NCI-H2196 (cell line): ENCODE results near the gene ACOT6.
"Not testable (repeated sequence)": the region's sequence is repeated elsewhere in the genome, so short reads cannot be mapped to it uniquely, and the experiment has no call there.

Source experiments
- DNase-seq: peaks from one replicate; lab custom pipeline; 2025; ENCODE audit not compliant: unreplicated experiment; lab: John Stamatoyannopoulos, UW

ACOT6 gene

GRCh38 chr14:73612339-73613045 lies at the start of gene ACOT6:
TSS of gene ACOT6 (plus strand) at chr14:73612517. CDS start at chr14:73612572, 55 bp downstream.
- DNase-seq: peak; percentile 33

- DNase-seq: not testable (repeated sequence)
Observed at GRCh38 chr14:73562696-73563095, 49.6 kb upstream of the ACOT6 start.

GRCh38 chr14:73566431-73566830 lies 45.9 kb upstream of the ACOT6 start:
- not testable (repeated sequence) for DNase-seq

GRCh38 chr14:73566935-73567334 lies 45.4 kb upstream of the ACOT6 start:
- DNase-seq: not testable (repeated sequence)

- no peak for DNase-seq
Observed at GRCh38 chr14:73567358-73567757, 45.0 kb upstream of the ACOT6 start.

- DNase-seq: no peak
Observed at GRCh38 chr14:73567951-73568885, 44.1 kb upstream of the ACOT6 start.

- DNase-seq: not testable (repeated sequence)
Observed at GRCh38 chr14:73568886-73569184, 43.5 kb upstream of the ACOT6 start.

GRCh38 chr14:73569185-73569958 lies 42.9 kb upstream of the ACOT6 start, which contains the start of gene ACOT2:
TSS of gene ACOT2 (plus strand) at chr14:73569213. CDS start at chr14:73569241, 28 bp downstream.
- DNase-seq: peak; percentile 83

GRCh38 chr14:73570913-73571312 lies 41.4 kb upstream of the ACOT6 start:
- DNase-seq: peak; percentile 31

GRCh38 chr14:73573034-73573433 lies 39.3 kb upstream of the ACOT6 start:
- DNase-seq: not testable (repeated sequence)

- not testable (repeated sequence) for DNase-seq
Observed at GRCh38 chr14:73573740-73574139, 38.6 kb upstream of the ACOT6 start.

GRCh38 chr14:73574251-73574650 lies 38.1 kb upstream of the ACOT6 start:
- not testable (repeated sequence) for DNase-seq

- DNase-seq: no peak
Observed at GRCh38 chr14:73576391-73576790, 35.9 kb upstream of the ACOT6 start.

GRCh38 chr14:73577214-73577613 lies 35.1 kb upstream of the ACOT6 start:
- DNase-seq: not testable (repeated sequence)

- DNase-seq: not testable (repeated sequence)
Observed at GRCh38 chr14:73582102-73582979, 30.0 kb upstream of the ACOT6 start.

GRCh38 chr14:73588695-73589094 lies 23.6 kb upstream of the ACOT6 start:
- DNase-seq: no peak

GRCh38 chr14:73589116-73589515 lies 23.2 kb upstream of the ACOT6 start:
- no peak for DNase-seq

GRCh38 chr14:73590673-73591004 lies 21.7 kb upstream of the ACOT6 start:
- DNase-seq: not testable (repeated sequence)

- DNase-seq: peak; percentile 64
Observed at GRCh38 chr14:73591690-73592449, 20.4 kb upstream of the ACOT6 start, which contains the start of gene ACOT4. TSS of gene ACOT4 (plus strand) at chr14:73591873. CDS start at chr14:73591960, 87 bp downstream.
